K562 (cell line): ENCODE data around the gene NOSIP. TPM values are rescaled to one million over a fixed set of nuclear protein-coding genes. Genes with fewer than 3 reads are reported as not detected.

Experiments
- ATF1 ChIP-seq, 2 experiments: fragments of 450-650 bp in 1 of 2; IDR thresholded peaks; 2 replicates each; pipeline ENCODE4 v1.6.1; 2016; ENCODE audit warnings: missing compliant biosample characterization in 1 of 2, missing genetic modification characterization in 1 of 2
- BACH1 ChIP-seq: fragments of 200-800 bp; sonication (Bioruptor generic); IDR thresholded peaks from 2 replicates; pipeline ENCODE4 v1.6.1; 2016; ENCODE audit warnings: missing genetic modification characterization, missing compliant biosample characterization
- KLF13 ChIP-seq: fragments of 450-650 bp; IDR thresholded peaks from 2 replicates; pipeline ENCODE4 v1.6.1; 2016; ENCODE audit warnings: missing genetic modification characterization, low read depth, mild to moderate bottlenecking, missing compliant biosample characterization, moderate library complexity, borderline replicate concordance
- OTX1 ChIP-seq: fragments of 450-650 bp; formaldehyde crosslinking; IDR thresholded peaks from 2 replicates; pipeline ENCODE4 v1.4.0; 2022; ENCODE audit warnings: mild to moderate bottlenecking
- PTRF ChIP-seq: fragments of 450-650 bp; IDR thresholded peaks from 2 replicates; pipeline ENCODE4 v1.6.1; 2016; ENCODE audit warnings: mild to moderate bottlenecking, missing genetic modification characterization, missing compliant biosample characterization
- PURB ChIP-seq: sonication (generic); formaldehyde crosslinking; IDR thresholded peaks from 2 replicates; pipeline ENCODE4 v1.9.0; 2021; ENCODE audit warnings: low read depth, mild to moderate bottlenecking, missing genetic modification reagents
- RBFOX2 ChIP-seq: fragments of 200-400 bp; formaldehyde crosslinking; IDR thresholded peaks from 2 replicates; pipeline ENCODE4 v1.6.1; 2017; ENCODE audit warnings: low read depth, mild to moderate bottlenecking, low read length, moderate library complexity
- RHOXF2B ChIP-seq: fragments of 250-450 bp; sonication (Bioruptor Pico); conservative IDR thresholded peaks from 2 replicates; pipeline ENCODE4 v1.5.1; 2021
- SIRT6 ChIP-seq: IDR thresholded peaks from one replicate; pipeline ENCODE4 v1.6.1; 2012; ENCODE audit warnings: low read depth, mild to moderate bottlenecking, control low read depth, inconsistent platforms, low read length, moderate library complexity
- SNAPC5 ChIP-seq: fragments of 250-450 bp; sonication (Bioruptor Pico); IDR thresholded peaks from 2 replicates; pipeline ENCODE4 v1.8.0; 2021; ENCODE audit warnings: moderate library complexity, mild to moderate bottlenecking, inconsistent platforms
- STAT5B ChIP-seq: fragments of 250-450 bp; sonication (Bioruptor Pico); IDR thresholded peaks from 2 replicates; pipeline ENCODE4 v1.8.0; 2021; ENCODE audit warnings: mild to moderate bottlenecking, inconsistent platforms
- TCFL5 ChIP-seq: fragments of 250-450 bp; sonication (Bioruptor Pico); conservative IDR thresholded peaks from 2 replicates; pipeline ENCODE4 v1.6.1; 2021; ENCODE audit warnings: mild to moderate bottlenecking, moderate library complexity, matching md5 sums
- ZBTB12 ChIP-seq: fragments of 250-450 bp; sonication (Bioruptor Pico); IDR thresholded peaks from 2 replicates; pipeline ENCODE4 v1.4.0; 2020
- ZFP91 ChIP-seq: sonication (generic); formaldehyde crosslinking; IDR thresholded peaks from 2 replicates; pipeline ENCODE4 v1.8.0; 2022; ENCODE audit warnings: mild to moderate bottlenecking, missing genetic modification reagents
- ZNF174 ChIP-seq: fragments of 250-450 bp; sonication (Bioruptor Pico); IDR thresholded peaks from 2 replicates; pipeline ENCODE4 v1.4.0; 2020; ENCODE audit warnings: mild to moderate bottlenecking
- ZNF197 ChIP-seq: fragments of 200-800 bp; sonication (Bioruptor generic); IDR thresholded peaks from 2 replicates; pipeline ENCODE4 v1.6.1; 2016; ENCODE audit warnings: low read depth, missing genetic modification characterization, missing compliant biosample characterization
- ZNF311 ChIP-seq: fragments of 250-450 bp; sonication (Bioruptor Pico); IDR thresholded peaks from 2 replicates; pipeline ENCODE4 v1.4.0; 2020; ENCODE audit warnings: mild to moderate bottlenecking, moderate library complexity
- ZNF324 ChIP-seq: fragments of 250-450 bp; sonication (Bioruptor Pico); IDR thresholded peaks from 2 replicates; pipeline ENCODE4 v1.4.0; 2020; ENCODE audit warnings: mild to moderate bottlenecking
- polyA plus RNA-seq, 8 experiments: library from polyadenylated mRNA; depleted of rRNA in 4 of 8; stranded (reverse) in 5 of 8; unstranded in 3 of 8; fragments of >200 nt; fragmentation: Nextera tagmentation in 2 of 8; fragmentation: Illumina TruSeq in 1 of 8; extraction: Ambion mirVana in 2 of 8; extraction: Trizol in 1 of 8; gene quantifications; 2 replicates each; pipeline versions ENCODE4 v1.2.1 to v1.2.3, GENCODE V29; 2011 to 2014; ENCODE audit warnings: inconsistent platforms in 1 of 8, missing spikeins in 1 of 8
- total RNA-seq, 7 experiments: library from RNA; depleted of rRNA in 6 of 7; stranded (reverse); fragments of >200 nt in 6 of 7; fragmentation: Illumina TruSeq in 2 of 7; extraction: Trizol in 2 of 7; gene quantifications; 2 replicates each; pipeline versions ENCODE4 v1.2.1 to v1.2.3, GENCODE V29; 2011 to 2021; ENCODE audit warnings: low replicate concordance in 1 of 7
- TF ChIP-seq, protein P1 (sequence below): fragments of 450-650 bp; formaldehyde crosslinking; IDR thresholded peaks from 2 replicates; pipeline ENCODE4 v1.4.0; 2020; ENCODE audit warnings: mild to moderate bottlenecking, moderate library complexity
- TF ChIP-seq, protein P2 (sequence below): fragments of 250-450 bp; sonication (Bioruptor Pico); IDR thresholded peaks from 2 replicates; pipeline ENCODE4 v1.8.0; 2022; ENCODE audit warnings: moderate library complexity, mild to moderate bottlenecking, inconsistent platforms
- TF ChIP-seq, protein P3 (sequence below): fragments of 450-650 bp; conservative IDR thresholded peaks from 2 replicates; pipeline ENCODE4 v1.6.1; 2016; ENCODE audit warnings: missing genetic modification characterization, low read depth, mild to moderate bottlenecking, missing compliant biosample characterization, moderate library complexity
- TF ChIP-seq, protein P4 (sequence below): fragments of 250-450 bp; sonication (Bioruptor Pico); IDR thresholded peaks from 2 replicates; pipeline ENCODE4 v1.6.1; 2021; ENCODE audit warnings: mild to moderate bottlenecking

NOSIP gene
- total and polyA plus RNA-seq, 9 of the 15 experiments (the other 6 are each of a cell fraction or from before 2014, with no cell fraction given): 14.4 to 153 (median 79.9) TPM

DNA sequence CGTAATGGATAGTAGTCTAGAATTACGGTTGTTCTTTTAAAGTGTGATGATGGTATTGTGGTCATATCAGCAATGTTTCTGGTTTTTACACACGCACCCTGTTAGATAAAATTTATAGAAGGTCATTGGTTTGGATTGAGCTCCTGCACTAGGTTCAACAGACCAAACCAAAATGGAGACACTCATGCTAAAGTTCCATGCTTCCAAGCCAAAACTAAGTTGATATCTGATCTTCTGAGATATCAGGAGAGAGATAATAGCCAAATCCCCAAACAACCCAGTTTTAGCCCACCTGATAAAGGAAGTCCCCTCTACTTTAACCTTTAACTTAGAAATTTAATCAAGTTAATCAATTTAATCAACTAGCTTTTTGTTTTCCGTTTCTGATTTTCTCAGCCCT lies 1.2 kb downstream of the NOSIP start (continued):
- no peak for TF ChIP-seq ZFP91
- TF ChIP-seq SNAPC5 (CRISPR knock-in tag): peak; percentile 46; the same call in 1 of the 2 replicates
- 0 out of 2 replicates have a peak, but pooled peaks have one; percentile 39 for TF ChIP-seq ZNF324
- TF ChIP-seq KLF13 (tag): peak; percentile 54; the same call in 1 of the 2 replicates
- no peak for TF ChIP-seq PURB
- TF ChIP-seq, protein P1, sequence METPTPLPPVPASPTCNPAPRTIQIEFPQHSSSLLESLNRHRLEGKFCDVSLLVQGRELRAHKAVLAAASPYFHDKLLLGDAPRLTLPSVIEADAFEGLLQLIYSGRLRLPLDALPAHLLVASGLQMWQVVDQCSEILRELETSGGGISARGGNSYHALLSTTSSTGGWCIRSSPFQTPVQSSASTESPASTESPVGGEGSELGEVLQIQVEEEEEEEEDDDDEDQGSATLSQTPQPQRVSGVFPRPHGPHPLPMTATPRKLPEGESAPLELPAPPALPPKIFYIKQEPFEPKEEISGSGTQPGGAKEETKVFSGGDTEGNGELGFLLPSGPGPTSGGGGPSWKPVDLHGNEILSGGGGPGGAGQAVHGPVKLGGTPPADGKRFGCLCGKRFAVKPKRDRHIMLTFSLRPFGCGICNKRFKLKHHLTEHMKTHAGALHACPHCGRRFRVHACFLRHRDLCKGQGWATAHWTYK (CRISPR knock-in tag): peak; percentile 94
- TF ChIP-seq PTRF (tag): peak; percentile 88
- 0 out of 2 replicates have a peak, but pooled peaks have one; percentile 22 for TF ChIP-seq RBFOX2
- no peak for TF ChIP-seq RHOXF2B (CRISPR knock-in tag)
- 0 out of 2 replicates have a peak, but pooled peaks have one; percentile 74 for TF ChIP-seq ZNF174 (CRISPR knock-in tag)
- TF ChIP-seq ATF1 (CRISPR knock-in tag; IDR thresholded peaks at IDR 0.05): no peak
- peak; percentile 41 for TF ChIP-seq ATF1 (tag; IDR thresholded peaks at IDR 0.05)
- TF ChIP-seq STAT5B (CRISPR knock-in tag): 0 out of 2 replicates have a peak, but pooled peaks have one; percentile 9
- TF ChIP-seq OTX1 (CRISPR knock-in tag): no peak
- peak; percentile 94 for TF ChIP-seq ZNF197 (CRISPR knock-in tag)
- TF ChIP-seq, protein P2, sequence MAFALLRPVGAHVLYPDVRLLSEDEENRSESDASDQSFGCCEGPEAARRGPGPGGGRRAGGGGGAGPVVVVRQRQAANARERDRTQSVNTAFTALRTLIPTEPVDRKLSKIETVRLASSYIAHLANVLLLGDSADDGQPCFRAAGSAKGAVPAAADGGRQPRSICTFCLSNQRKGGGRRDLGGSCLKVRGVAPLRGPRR: peak; percentile 83; the same call in 1 of the 2 replicates
- no peak for TF ChIP-seq SIRT6
- TF ChIP-seq ZBTB12 (CRISPR knock-in tag): peak; percentile 63
- TF ChIP-seq, protein P3, sequence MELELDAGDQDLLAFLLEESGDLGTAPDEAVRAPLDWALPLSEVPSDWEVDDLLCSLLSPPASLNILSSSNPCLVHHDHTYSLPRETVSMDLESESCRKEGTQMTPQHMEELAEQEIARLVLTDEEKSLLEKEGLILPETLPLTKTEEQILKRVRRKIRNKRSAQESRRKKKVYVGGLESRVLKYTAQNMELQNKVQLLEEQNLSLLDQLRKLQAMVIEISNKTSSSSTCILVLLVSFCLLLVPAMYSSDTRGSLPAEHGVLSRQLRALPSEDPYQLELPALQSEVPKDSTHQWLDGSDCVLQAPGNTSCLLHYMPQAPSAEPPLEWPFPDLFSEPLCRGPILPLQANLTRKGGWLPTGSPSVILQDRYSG (tag): peak; percentile 95
- peak; percentile 82 for TF ChIP-seq BACH1 (tag)
- peak; percentile 91 for TF ChIP-seq ZNF311
- peak; percentile 91 for TF ChIP-seq TCFL5 (CRISPR knock-in tag)
- TF ChIP-seq, protein P4, sequence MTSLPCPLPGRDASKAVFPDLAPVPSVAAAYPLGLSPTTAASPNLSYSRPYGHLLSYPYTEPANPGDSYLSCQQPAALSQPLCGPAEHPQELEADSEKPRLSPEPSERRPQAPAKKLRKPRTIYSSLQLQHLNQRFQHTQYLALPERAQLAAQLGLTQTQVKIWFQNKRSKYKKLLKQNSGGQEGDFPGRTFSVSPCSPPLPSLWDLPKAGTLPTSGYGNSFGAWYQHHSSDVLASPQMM: no peak
